Skeletal muscle satellite cell (primary cell): ENCODE measurements around the gene KCNT1.

Source experiments
- H3K27me3 ChIP-seq: 2 replicates; pipeline ENCODE4 v1.7.0; 2013; ENCODE audit warnings: low read length; ENCODE audit not compliant: control insufficient read depth, insufficient read depth
- H3K36me3 ChIP-seq: 2 replicates; pipeline ENCODE4 v1.7.0; 2013; ENCODE audit warnings: mild to moderate bottlenecking, control low read depth, low read length; ENCODE audit not compliant: insufficient read depth
- H3K4me1 ChIP-seq: 2 replicates; pipeline ENCODE4 v1.7.0; 2013; ENCODE audit warnings: low read length; ENCODE audit not compliant: control insufficient read depth, insufficient read depth
- H3K4me2 ChIP-seq: 2 replicates; pipeline ENCODE4 v1.7.0; 2013; ENCODE audit warnings: mild to moderate bottlenecking, low read length
- H3K4me3 ChIP-seq: 2 replicates; pipeline ENCODE4 v1.7.0; 2013; ENCODE audit warnings: low read length
- H3K9ac ChIP-seq: 2 replicates; pipeline ENCODE4 v1.7.0; 2013; ENCODE audit warnings: mild to moderate bottlenecking, low read depth, low read length, moderate library complexity
- H3K9me3 ChIP-seq: replicated peaks from 2 replicates; pipeline ENCODE4 v1.7.0; 2013; ENCODE audit warnings: mild to moderate bottlenecking, control low read depth, low read length

KCNT1 gene

GRCh38 chr9:135821733-135822373 lies 119.9 kb downstream of the KCNT1 start:
- no peaks in the 10 kb centered on the region for H3K9me3 ChIP-seq
- H3K9ac ChIP-seq = no peak overlapping the region
- no peaks in the 10 kb centered on the region for H3K4me1 ChIP-seq
- H3K36me3 ChIP-seq = peaks cover 67% of the 10 kb centered on the region
- H3K4me2 ChIP-seq = no peak overlapping the region
- H3K27me3 ChIP-seq = no peaks in the 10 kb centered on the region
- H3K4me3 ChIP-seq = no peak overlapping the region

GRCh38 chr9:135822374-135822755 lies 120.4 kb downstream of the KCNT1 start:
- Histone ChIP-seq H3K4me3 (no peak overlapping the region), H3K4me1 (no peaks in the 10 kb centered on the region), H3K27me3 (no peaks in the 10 kb centered on the region), H3K4me2 (no peak overlapping the region), H3K9ac (no peak overlapping the region), H3K9me3 (no peaks in the 10 kb centered on the region), H3K36me3 (peaks cover 62% of the 10 kb centered on the region)

GRCh38 chr9:135823036-135823435 lies 121.1 kb downstream of the KCNT1 start:
- Histone ChIP-seq H3K9me3 (no peaks in the 10 kb centered on the region), H3K36me3 (peaks cover 56% of the 10 kb centered on the region), H3K4me3 (no peak overlapping the region), H3K4me1 (no peaks in the 10 kb centered on the region), H3K27me3 (no peaks in the 10 kb centered on the region), H3K9ac (no peak overlapping the region), H3K4me2 (no peak overlapping the region)

GRCh38 chr9:135825435-135826187 lies 123.6 kb downstream of the KCNT1 start:
- H3K4me2 ChIP-seq = no peak overlapping the region
- no peak overlapping the region for H3K4me3 ChIP-seq
- no peaks in the 10 kb centered on the region for H3K4me1 ChIP-seq
- no peaks in the 10 kb centered on the region for H3K27me3 ChIP-seq
- H3K9ac ChIP-seq = no peak overlapping the region
- peaks cover 4% of the 10 kb centered on the region for H3K9me3 ChIP-seq
- H3K36me3 ChIP-seq = peaks cover 52% of the 10 kb centered on the region

- Histone ChIP-seq H3K27me3 (no peaks in the 10 kb centered on the region), H3K4me2 (no peak overlapping the region), H3K9me3 (peaks cover 4% of the 10 kb centered on the region), H3K36me3 (peaks cover 46% of the 10 kb centered on the region), H3K4me3 (no peak overlapping the region), H3K4me1 (no peaks in the 10 kb centered on the region), H3K9ac (no peak overlapping the region)
These were observed 124.2 kb downstream of the KCNT1 start for GRCh38 chr9:135826188-135826545.

GRCh38 chr9:135827301-135827700 lies 125.3 kb downstream of the KCNT1 start:
- Histone ChIP-seq H3K9ac (no peak overlapping the region), H3K9me3 (peaks cover 4% of the 10 kb centered on the region), H3K4me1 (no peaks in the 10 kb centered on the region), H3K36me3 (peaks cover 36% of the 10 kb centered on the region), H3K4me2 (no peak overlapping the region), H3K4me3 (no peak overlapping the region), H3K27me3 (no peaks in the 10 kb centered on the region)

DNA sequence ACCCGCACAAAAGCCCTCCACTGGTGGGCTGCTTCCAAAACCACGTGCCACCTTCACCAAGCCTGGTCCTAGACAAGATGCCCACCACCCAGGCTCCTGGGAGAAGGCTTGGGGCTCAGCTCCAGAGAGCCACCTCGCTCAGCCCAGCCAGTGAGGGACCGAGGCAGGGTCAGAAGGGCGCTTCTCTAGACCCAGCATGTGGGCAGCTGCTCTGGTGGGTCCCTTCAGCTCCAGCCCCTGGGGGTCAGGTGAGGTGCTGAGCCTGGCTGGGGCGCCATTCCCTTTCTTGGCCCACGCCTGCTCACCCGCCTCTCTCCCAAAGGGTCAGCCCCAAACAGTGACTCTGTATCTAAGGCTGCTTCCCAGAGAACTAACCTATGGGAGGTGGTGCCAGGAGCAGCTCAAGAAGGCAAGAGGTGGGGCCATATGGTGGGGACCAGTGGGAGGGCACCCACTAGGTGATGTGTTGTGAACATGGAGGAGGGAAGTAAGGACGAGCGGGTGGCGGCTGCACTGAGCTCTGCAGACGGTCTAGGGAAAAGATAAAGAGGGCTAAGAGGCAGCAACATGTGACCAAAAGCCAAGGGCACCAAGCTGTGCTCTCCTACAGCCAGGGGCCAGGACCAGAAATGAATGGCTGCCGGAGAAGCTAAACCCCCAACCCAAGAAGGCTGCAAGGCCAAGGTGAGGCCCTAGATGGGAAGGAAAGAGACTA lies 126.0 kb downstream of the KCNT1 start:
- Histone ChIP-seq H3K4me1 (no peaks in the 10 kb centered on the region), H3K36me3 (peaks cover 29% of the 10 kb centered on the region), H3K9me3 (peaks cover 4% of the 10 kb centered on the region), H3K9ac (no peak overlapping the region), H3K4me3 (no peak overlapping the region), H3K4me2 (no peak overlapping the region), H3K27me3 (no peaks in the 10 kb centered on the region)

- no peak overlapping the region for H3K4me2 ChIP-seq
- H3K9ac ChIP-seq = no peak overlapping the region
- peaks cover 22% of the 10 kb centered on the region for H3K36me3 ChIP-seq
- H3K4me3 ChIP-seq = no peak overlapping the region
- peaks cover 4% of the 10 kb centered on the region for H3K9me3 ChIP-seq
- no peaks in the 10 kb centered on the region for H3K27me3 ChIP-seq
- no peaks in the 10 kb centered on the region for H3K4me1 ChIP-seq
These were observed 126.7 kb downstream of the KCNT1 start for GRCh38 chr9:135828656-135829055.

- H3K9me3 ChIP-seq = peaks cover 4% of the 10 kb centered on the region
- H3K27me3 ChIP-seq = no peaks in the 10 kb centered on the region
- no peak overlapping the region for H3K4me2 ChIP-seq
- H3K4me3 ChIP-seq = no peak overlapping the region
- no peak overlapping the region for H3K9ac ChIP-seq
- peaks cover 14% of the 10 kb centered on the region for H3K36me3 ChIP-seq
- H3K4me1 ChIP-seq = no peaks in the 10 kb centered on the region
These were observed 128.5 kb downstream of the KCNT1 start for GRCh38 chr9:135830496-135830895.

DNA sequence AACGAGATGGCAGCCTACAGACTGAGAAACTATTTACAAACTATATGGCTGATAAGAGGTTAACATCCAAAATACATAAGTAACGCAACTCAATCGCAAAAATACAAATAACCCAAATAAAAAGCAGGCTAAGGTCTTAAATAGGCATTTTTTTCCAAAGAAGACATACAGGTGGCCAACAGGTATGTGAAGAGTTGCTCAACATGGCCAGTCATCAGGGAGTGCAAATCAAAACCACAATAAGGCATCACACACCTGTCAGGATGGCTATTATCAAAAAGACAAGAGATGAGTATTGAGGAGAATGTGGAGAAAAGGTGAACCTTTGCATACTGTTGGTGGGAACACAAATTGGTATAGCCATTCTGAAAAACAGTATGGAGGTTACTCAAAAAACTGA lies 131.9 kb downstream of the KCNT1 start:
- Histone ChIP-seq H3K27me3 (no peaks in the 10 kb centered on the region), H3K9ac (no peak overlapping the region), H3K4me1 (no peaks in the 10 kb centered on the region), H3K4me2 (no peak overlapping the region), H3K36me3 (peaks cover 6% of the 10 kb centered on the region), H3K4me3 (no peak overlapping the region), H3K9me3 (peaks cover 2% of the 10 kb centered on the region)

- H3K4me3 ChIP-seq = no peak overlapping the region
These were observed 133.1 kb downstream of the KCNT1 start for GRCh38 chr9:135835131-135835530.

More at GRCh38 chr9:135835131-135835530, 133.1 kb downstream of the KCNT1 start:
- Histone ChIP-seq H3K36me3 (peaks cover 5% of the 10 kb centered on the region), H3K4me2 (no peak overlapping the region), H3K9me3 (no peaks in the 10 kb centered on the region), H3K9ac (no peak overlapping the region), H3K27me3 (no peaks in the 10 kb centered on the region), H3K4me1 (no peaks in the 10 kb centered on the region)
